H1 (cell line): ENCODE measurements around the gene MEGF9. TPM values are rescaled to one million over a fixed set of nuclear protein-coding genes. Genes with fewer than 3 reads are reported as not detected.

Experiments
- CTCF ChIA-PET: fragments of 300-600 bp; sonication (Branson Sonifier 250); formaldehyde crosslinking; loops from one replicate; lab custom pipeline; 2021; ENCODE audit not compliant: partially characterized antibody; lab: Charles Lee
- POLR2A ChIA-PET: fragments of 300-600 bp; sonication (Branson Sonifier 250); formaldehyde crosslinking; loops from one replicate; lab custom pipeline; 2021; ENCODE audit warnings: inconsistent platforms; ENCODE audit not compliant: partially characterized antibody; lab: Charles Lee
- DNase-seq, 2 experiments: peaks; one replicate each; pipeline versions ENCODE4 v3.0.0 to v3.0.0-alpha.2; 2010 to 2022; ENCODE audit warnings: low spot score in 2 of 2, low read depth in 1 of 2, mixed read lengths in 1 of 2
- FAIRE-seq: peaks from 2 replicates; lab custom pipeline; 2011; peaks lifted over from hg19 to GRCh38; lab: Jason Lieb, UNC
- H2AFZ ChIP-seq: 2 replicates; pipeline ENCODE4 v1.8.1; 2012; ENCODE audit warnings: low read length, inconsistent platforms
- H2AK5ac ChIP-seq: 2 replicates; pipeline ENCODE4 v1.6.1; 2013; ENCODE audit warnings: low read depth, low read length
- H2BK120ac ChIP-seq: replicated peaks from 2 replicates; pipeline ENCODE3; 2013; ENCODE audit warnings: low read depth, low read length, inconsistent platforms
- H2BK12ac ChIP-seq: 2 replicates; pipeline ENCODE4 v1.6.1; 2013; ENCODE audit warnings: low read depth, low read length
- H2BK15ac ChIP-seq: 2 replicates; pipeline ENCODE4 v1.6.1; 2013; ENCODE audit warnings: low read length
- H2BK20ac ChIP-seq: 2 replicates; pipeline ENCODE4 v1.6.1; 2013; ENCODE audit warnings: low read length
- H2BK5ac ChIP-seq: 2 replicates; pipeline ENCODE4 v1.6.1; 2013; ENCODE audit warnings: low read depth, low read length
- H3K14ac ChIP-seq: 2 replicates; pipeline ENCODE4 v1.6.1; 2013; ENCODE audit warnings: inconsistent platforms; ENCODE audit not compliant: insufficient read length
- H3K18ac ChIP-seq: 2 replicates; pipeline ENCODE4 v1.6.1; 2013; ENCODE audit warnings: low read length; ENCODE audit errors: extremely low read depth
- H3K23ac ChIP-seq: 2 replicates; pipeline ENCODE4 v1.6.1; 2013; ENCODE audit warnings: inconsistent platforms; ENCODE audit not compliant: insufficient read length
- H3K23me2 ChIP-seq: 2 replicates; pipeline ENCODE4 v1.6.1; 2013; ENCODE audit warnings: low read depth, low read length
- H3K27ac ChIP-seq: 2 replicates; pipeline ENCODE4 v1.6.1; 2011; ENCODE audit warnings: low read depth, low read length, inconsistent platforms
- H3K27me3 ChIP-seq, 4 experiments: replicated peaks in 1 of 4; 1 replicate in 1 of 4; 2 replicates in 3 of 4; pipeline versions ENCODE4 v1.6.1 to v1.8.1; 2011 to 2013; ENCODE audit warnings: low read length in 3 of 4, mild to moderate bottlenecking in 3 of 4, inconsistent platforms in 2 of 4, mixed read lengths in 2 of 4, moderate library complexity in 1 of 4; ENCODE audit not compliant: control insufficient read depth in 3 of 4, insufficient read depth in 3 of 4; ENCODE audit errors: extremely low read depth in 1 of 4
- H3K36me3 ChIP-seq, 4 experiments: 2 replicates each; pipeline versions ENCODE4 v1.6.1 to v1.8.1; 2011 to 2013; ENCODE audit warnings: mild to moderate bottlenecking in 4 of 4, low read length in 3 of 4, moderate library complexity in 2 of 4, control low read depth in 1 of 4, inconsistent platforms in 1 of 4; ENCODE audit not compliant: insufficient read depth in 4 of 4, control insufficient read depth in 2 of 4
- H3K4ac ChIP-seq: replicated peaks from 2 replicates; pipeline ENCODE3; 2013; ENCODE audit warnings: low read length, low read depth, mixed read lengths, inconsistent platforms; ENCODE audit not compliant: insufficient read length
- H3K4me1 ChIP-seq, 4 experiments: replicated peaks in 1 of 4; 1 replicate in 1 of 4; 2 replicates in 3 of 4; pipeline versions ENCODE4 v1.6.1 to v1.8.1; 2011 to 2013; ENCODE audit warnings: low read length in 3 of 4, inconsistent platforms in 2 of 4, mixed read lengths in 1 of 4; ENCODE audit not compliant: insufficient read depth in 4 of 4, control insufficient read depth in 3 of 4
- H3K4me2 ChIP-seq, 2 experiments: 2 replicates each; pipeline versions ENCODE4 v1.6.1 to v1.8.1; 2011 to 2013; ENCODE audit warnings: low read depth in 2 of 2, low read length in 2 of 2, control low read depth in 1 of 2, inconsistent platforms in 1 of 2, mild to moderate bottlenecking in 1 of 2; ENCODE audit not compliant: insufficient read depth in 1 of 2
- H3K4me3 ChIP-seq, 4 experiments: fragments of 200-600, 300-600 bp in 1 of 4; sonication (generic), shearing (Covaris generic), sonication (Bioruptor Twin) in 1 of 4; 2 replicates each; pipeline versions ENCODE4 v1.5.1 to v1.8.1; 2011 to 2016; ENCODE audit warnings: low read length in 4 of 4, low read depth in 3 of 4, control low read depth in 2 of 4, inconsistent platforms in 2 of 4, mild to moderate bottlenecking in 2 of 4, mixed read lengths in 1 of 4, moderate library complexity in 1 of 4; ENCODE audit not compliant: insufficient read depth in 2 of 4; ENCODE audit errors: extremely low read depth in 1 of 4
- H3K56ac ChIP-seq: replicated peaks from 2 replicates; pipeline ENCODE3; 2013; ENCODE audit warnings: low read depth, mild to moderate bottlenecking, mixed read lengths, low read length, inconsistent platforms; ENCODE audit not compliant: insufficient read length
- H3K79me1 ChIP-seq: 2 replicates; pipeline ENCODE4 v1.6.1; 2013; ENCODE audit warnings: low read depth, low read length, control low read depth
- H3K79me2 ChIP-seq, 2 experiments: 2 replicates each; pipeline versions ENCODE4 v1.6.1 to v1.8.1; 2012 to 2013; ENCODE audit warnings: low read length in 2 of 2, mild to moderate bottlenecking in 2 of 2, inconsistent platforms in 1 of 2; ENCODE audit not compliant: insufficient read depth in 2 of 2, control insufficient read depth in 1 of 2
- H3K9ac ChIP-seq, 4 experiments: replicated peaks in 1 of 4; 1 replicate in 1 of 4; 2 replicates in 3 of 4; pipeline versions ENCODE4 v1.6.1 to v1.8.1; 2011 to 2013; ENCODE audit warnings: low read depth in 3 of 4, low read length in 3 of 4, control low read depth in 2 of 4, mild to moderate bottlenecking in 2 of 4, moderate library complexity in 2 of 4, inconsistent platforms in 1 of 4; ENCODE audit errors: extremely low read depth in 1 of 4
- H3K9me3 ChIP-seq, 2 experiments: 2 replicates each; pipeline versions ENCODE4 v1.6.1 to v1.8.1; 2012 to 2013; ENCODE audit warnings: mild to moderate bottlenecking in 2 of 2, moderate library complexity in 2 of 2, control low read depth in 1 of 2, inconsistent platforms in 1 of 2, low read depth in 1 of 2, low read length in 1 of 2, mixed read lengths in 1 of 2; ENCODE audit not compliant: insufficient read depth in 2 of 2
- H4K20me1 ChIP-seq, 2 experiments: replicated peaks in 1 of 2; 2 replicates each; pipeline versions ENCODE3 to v1.8.1; 2011 to 2013; ENCODE audit warnings: inconsistent platforms in 2 of 2, low read length in 2 of 2, mild to moderate bottlenecking in 1 of 2; ENCODE audit not compliant: insufficient read depth in 2 of 2, control insufficient read depth in 1 of 2
- H4K5ac ChIP-seq: 2 replicates; pipeline ENCODE4 v1.6.1; 2013; ENCODE audit warnings: low read length, low read depth, mixed read lengths, inconsistent platforms; ENCODE audit not compliant: insufficient read length
- H4K8ac ChIP-seq: 2 replicates; pipeline ENCODE4 v1.8.0; 2013; ENCODE audit warnings: mild to moderate bottlenecking, moderate library complexity, low read length, inconsistent platforms; ENCODE audit not compliant: insufficient read depth; ENCODE audit errors: extremely low read depth
- H4K91ac ChIP-seq: replicated peaks from 2 replicates; pipeline ENCODE3; 2013; ENCODE audit warnings: low read length, mixed read lengths, inconsistent platforms; ENCODE audit not compliant: insufficient read length
- CBX8 ChIP-seq: fragments of 300-800, 300-1000 bp; sonication (generic); IDR thresholded peaks from 2 replicates; pipeline ENCODE4 v1.7.1; 2016; ENCODE audit warnings: low read depth, low read length, borderline replicate concordance
- RFX5 ChIP-seq: IDR thresholded peaks from 2 replicates; pipeline ENCODE4 v1.6.1; 2011; ENCODE audit warnings: low read depth, low read length, improper control_type of control experiment, borderline replicate concordance
- ZNF274 ChIP-seq: IDR thresholded peaks from 2 replicates; pipeline ENCODE4 v1.7.0; 2012; ENCODE audit warnings: low read length, borderline replicate concordance; ENCODE audit errors: extremely low read depth
- WGBS, 2 experiments: shearing (Covaris generic) in 1 of 2; methylation state at CpG; one replicate each; pipeline versions ENCODE4 v1.1.6 to v1.1.7; 2013 to 2015; ENCODE audit warnings: low lambda C conversion rate in 2 of 2, mixed read lengths in 2 of 2, inconsistent platforms in 1 of 2, low coverage in 1 of 2, missing lambda C conversion rate in 1 of 2; ENCODE audit not compliant: insufficient replicate concordance in 2 of 2, insufficient coverage in 1 of 2, insufficient read length in 1 of 2; ENCODE audit errors: extremely low coverage in 1 of 2, missing lambda C conversion rate in 1 of 2; 5-methylcytosine and 5-hydroxymethylcytosine counted together
- polyA plus RNA-seq, 7 experiments: library from polyadenylated mRNA; depleted of rRNA in 3 of 7; stranded (reverse) in 5 of 7; unstranded in 2 of 7; fragments of >200 nt in 5 of 7; fragments of 200-250 nt in 2 of 7; gene quantifications; 1 replicate in 5 of 7; 2 replicates in 1 of 7; 4 replicates in 1 of 7; pipeline versions ENCODE4 v1.2.1 to v1.2.3, GENCODE V29; 2011 to 2013; ENCODE audit warnings: missing spikeins in 2 of 7, mixed read lengths in 2 of 7
- total RNA-seq: library from RNA; stranded (reverse); fragmentation: NEBNext Ultra II Directional; extraction: Animal tissue kit (Norgen Biotek cat#: 25700); gene quantifications from 2 replicates; pipeline ENCODE4 v1.2.1, GENCODE V29; 2021

The MEGF9 gene
- total and polyA plus RNA-seq, 2 of the 8 experiments (the other 6 are each of a cell fraction or from before 2014, with no cell fraction given), result 0.45 to 1.8 TPM

DNA sequence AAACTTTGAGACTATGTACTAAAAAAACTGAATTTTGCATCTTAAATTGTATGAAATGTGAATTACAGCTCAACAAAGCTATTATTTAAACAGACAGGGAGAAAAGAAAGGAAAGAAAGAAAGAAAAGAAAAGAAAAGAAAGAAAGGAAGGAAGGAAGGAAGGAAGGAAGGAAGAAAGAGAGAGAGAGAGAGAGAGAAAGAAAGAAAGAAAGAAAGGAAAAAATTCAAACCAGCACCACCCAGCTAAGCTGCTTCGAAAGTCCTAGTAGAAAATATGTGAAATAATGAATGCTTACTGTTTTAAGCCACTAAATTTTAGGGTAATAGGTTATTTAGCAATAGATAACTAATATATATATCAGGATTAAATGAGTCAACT, 102.6 kb downstream of the MEGF9 start:
- no peak overlapping the region for H2BK12ac ChIP-seq
- no peaks in the 10 kb centered on the region for H3K23me2 ChIP-seq
- H3K18ac ChIP-seq, result no peak overlapping the region
- no peak overlapping the region for H3K4ac ChIP-seq
- no peak overlapping the region for H3K56ac ChIP-seq
- no peak overlapping the region for H2BK5ac ChIP-seq
- no peak for DNase-seq
- H3K14ac ChIP-seq, result no peak overlapping the region
- H3K79me1 ChIP-seq, result no peaks in the 10 kb centered on the region
- H2AK5ac ChIP-seq, result no peak overlapping the region
- H4K91ac ChIP-seq, result no peak overlapping the region
- TF ChIP-seq CBX8 (no peak), RFX5 (no peak), ZNF274 (no peak)
- H3K4me3 ChIP-seq, result no peak overlapping the region
- FAIRE-seq, result no peak
- H3K27ac ChIP-seq, result no peak overlapping the region
- no peak overlapping the region for H2AFZ ChIP-seq
- no peaks in the 10 kb centered on the region for H3K9me3 ChIP-seq
- H4K5ac ChIP-seq, result no peak overlapping the region
- no peaks in the 10 kb centered on the region for H3K79me2 ChIP-seq
- no peaks in the 10 kb centered on the region for H4K20me1 ChIP-seq
- no peak overlapping the region for H3K23ac ChIP-seq
- no peak overlapping the region for H2BK20ac ChIP-seq
- CTCF ChIA-PET, result interaction anchor here (0.7 to 2.8 kb wide), 11 partner anchors 8 to 144 kb away, joined by 3 to 15 read pairs (median 4); no protein-coding TSS in a partner anchor
- H3K27me3 ChIP-seq, result no peaks in the 10 kb centered on the region
- H4K8ac ChIP-seq, result no peak overlapping the region
- no peaks in the 10 kb centered on the region for H3K4me1 ChIP-seq
- no peak overlapping the region for H2BK15ac ChIP-seq
- H3K36me3 ChIP-seq, result no peaks in the 10 kb centered on the region
- H3K4me2 ChIP-seq, result no peak overlapping the region
- POLR2A ChIA-PET, result no interaction called here
- H2BK120ac ChIP-seq, result no peak overlapping the region
- 85% methylated on average over 1 of the region's 1 CpG; no CpG with 5 or more reads in 1 of the 2 experiments for WGBS, 2 experiments
- H3K9ac ChIP-seq, result no peak overlapping the region
